Sigmoid colon (tissue), 7 donors: ENCODE results near the gene VTCN1. TPM values are rescaled to one million over a fixed set of nuclear protein-coding genes. Genes with fewer than 3 reads are reported as not detected.
"Not testable (repeated sequence)": the region's sequence is repeated elsewhere in the genome, so short reads cannot be mapped to it uniquely, and the experiment has no call there.

Experiments
- DNase-seq: peaks from one replicate; pipeline ENCODE4 v3.0.0-alpha.2; 2019
- H3K27ac ChIP-seq, 4 donors: fragments of 200-600 bp; sonication (generic); one replicate each; pipeline ENCODE4 v1.5.1; 2016 to 2019; ENCODE audit warnings: mild to moderate bottlenecking in 1 of 4
- H3K27me3 ChIP-seq, 3 donors: fragments of 200-600 bp; sonication (generic); one replicate each; pipeline ENCODE4 v1.5.1; 2019; ENCODE audit warnings: mild to moderate bottlenecking in 1 of 3
- H3K36me3 ChIP-seq, 4 donors: fragments of 200-600 bp; sonication (generic); one replicate each; pipeline ENCODE4 v1.5.1; 2016 to 2019
- H3K4me1 ChIP-seq, 4 donors: fragments of 200-600 bp; sonication (generic); one replicate each; pipeline ENCODE4 v1.5.1; 2017 to 2019
- H3K4me3 ChIP-seq, 4 donors: fragments of 200-600 bp; sonication (generic); one replicate each; pipeline ENCODE4 v1.5.1; 2017 to 2019; ENCODE audit warnings: mild to moderate bottlenecking in 2 of 4, moderate library complexity in 1 of 4
- H3K9me3 ChIP-seq, 4 donors: fragments of 200-600 bp in 3 of 4; sonication (generic) in 3 of 4; one replicate each; pipeline versions ENCODE4 v1.5.1 to v1.6.1; 2013 to 2019
- CTCF ChIP-seq, 4 experiments: fragments of 450-650 bp in 3 of 4; fragments of 200-600 bp in 1 of 4; IDR thresholded peaks; one replicate each; pipeline ENCODE4 v1.5.1; 2016 to 2019; ENCODE audit warnings: antibody characterized with exemption in 4 of 4, mild to moderate bottlenecking in 3 of 4, moderate library complexity in 2 of 4
- EP300 ChIP-seq, 4 donors: sonication (generic); formaldehyde crosslinking; IDR thresholded peaks; one replicate each; pipeline ENCODE4 v1.6.1; 2017; ENCODE audit warnings: antibody characterized with exemption in 4 of 4
- POLR2A ChIP-seq, 2 donors: fragments of 450-650 bp; IDR thresholded peaks; one replicate each; pipeline ENCODE4 v1.6.1; 2016; ENCODE audit warnings: antibody characterized with exemption in 2 of 2, mild to moderate bottlenecking in 2 of 2, moderate library complexity in 2 of 2
- POLR2AphosphoS5 ChIP-seq, 4 donors: sonication (generic); formaldehyde crosslinking; IDR thresholded peaks; one replicate each; pipeline ENCODE4 v1.6.1; 2017; ENCODE audit warnings: antibody characterized with exemption in 4 of 4
- WGBS, 2 donors: extraction: QIAGEN DNeasy Blood & Tissue Kit; methylation state at CpG; one replicate each; pipeline ENCODE4 v1.1.7; 2013; 5-methylcytosine and 5-hydroxymethylcytosine counted together
- intact Hi-C: fragments of 100-400 bp; cut with DNase I; formaldehyde crosslinking; loops from one replicate; pipeline ENCODE4 v1.15.1; 2023
- polyA plus RNA-seq, 3 donors: library from polyadenylated mRNA; stranded (reverse); fragments of 200-250 nt; gene quantifications; one replicate each; pipeline ENCODE4 v1.2.3, GENCODE V29; 2013
- total RNA-seq, 4 donors: library from RNA; depleted of rRNA; stranded (reverse); fragments of >200 nt; gene quantifications; one replicate each; pipeline ENCODE4 v1.1.0, GENCODE V29; 2016
- donor health status: healthy with polysubstance abuse.
- donor health status: Bipolar disorder and iron deficiency.
- donor health status: healthy.

VTCN1 gene
- total and polyA plus RNA-seq, 7 donors, result not detected

GRCh38 chr1:117123274-117123673, 87.5 kb downstream of the VTCN1 start:
- H3K27ac ChIP-seq, result no peak overlapping the region
- no peaks in the 10 kb centered on the region for H3K36me3 ChIP-seq
- intact Hi-C loops, result loop anchor here (5.0 to 10.0 kb wide), 4 partner anchors 162 to 804 kb away; partner anchors contain the start of genes GDAP2, TENT5C and WDR3
- H3K9me3 ChIP-seq, result no peaks in the 10 kb centered on the region
- TF ChIP-seq POLR2AphosphoS5 (IDR thresholded peaks at IDR 0.05), result no peak
- TF ChIP-seq EP300 (IDR thresholded peaks at IDR 0.05), result no peak
- TF ChIP-seq CTCF (IDR thresholded peaks at IDR 0.05), result no peak
- no peak for TF ChIP-seq POLR2A (IDR thresholded peaks at IDR 0.05)
- H3K4me1 ChIP-seq, result peaks cover 0 to 19% (median 13%) of the 10 kb centered on the region in 4 donors
- H3K27me3 ChIP-seq, result no peaks in the 10 kb centered on the region
- no peak for DNase-seq
- no peak overlapping the region for H3K4me3 ChIP-seq
- 92 to 94% methylated on average over 2 of the region's 2 CpGs for WGBS, 2 donors

GRCh38 chr1:117122330-117123025, 88.2 kb downstream of the VTCN1 start:
- DNase-seq, result no peak
- no peaks in the 10 kb centered on the region for H3K36me3 ChIP-seq
- TF ChIP-seq CTCF (IDR thresholded peaks at IDR 0.05), result peak in 1 of 4 experiments; percentile 20
- no peak for TF ChIP-seq POLR2A (IDR thresholded peaks at IDR 0.05)
- peaks cover 0 to 19% (median 13%) of the 10 kb centered on the region in 4 donors for H3K4me1 ChIP-seq
- WGBS, 2 donors, result 33 to 41% methylated on average over 32 of the region's 32 CpGs
- H3K27ac ChIP-seq, result peak overlapping the region; percentile 86 to 89 (median 88)
- H3K9me3 ChIP-seq, result no peaks in the 10 kb centered on the region
- intact Hi-C loops, result loop anchor here (5.0 to 10.0 kb wide), 4 partner anchors 162 to 805 kb away; partner anchors contain the start of genes GDAP2, TENT5C and WDR3
- peak overlapping the region; percentile 62 to 82 (median 72) for H3K4me3 ChIP-seq
- no peaks in the 10 kb centered on the region for H3K27me3 ChIP-seq

- peaks cover 0 to 19% (median 13%) of the 10 kb centered on the region in 4 donors for H3K4me1 ChIP-seq
- H3K27me3 ChIP-seq, result no peaks in the 10 kb centered on the region
- TF ChIP-seq CTCF (IDR thresholded peaks at IDR 0.05), result peak; percentile 58 to 68 (median 66)
- peak; percentile 35 to 58 (median 52) for TF ChIP-seq POLR2AphosphoS5 (IDR thresholded peaks at IDR 0.05)
- peak in 1 of 4 donors; percentile 12 for TF ChIP-seq EP300 (IDR thresholded peaks at IDR 0.05)
- peak in 1 of 2 donors; percentile 32 for TF ChIP-seq POLR2A (IDR thresholded peaks at IDR 0.05)
- peak within 1 kb of the TSS; percentile 62 to 82 (median 72) for H3K4me3 ChIP-seq
- peak; percentile 98 for DNase-seq
- 0 to 1% methylated on average over 71 of the region's 71 CpGs for whole genome bisulfite sequencing, 2 donors
- intact Hi-C loops, result loop anchor here (2.0 to 10.0 kb wide), 6 partner anchors 61 to 806 kb away; partner anchors contain the start of genes GDAP2, MAN1A2, TENT5C and TTF2
- H3K36me3 ChIP-seq, result no peaks in the 10 kb centered on the region
- H3K9me3 ChIP-seq, result no peaks in the 10 kb centered on the region
- peak within 1 kb of the TSS; percentile 86 to 89 (median 88) for H3K27ac ChIP-seq
Measured at GRCh38 chr1:117121589-117122329, 89.0 kb downstream of the VTCN1 start, which contains the start of gene TRIM45. TSS of gene TRIM45 (minus strand) at chr1:117121749. CDS start at chr1:117121201, 548 bp downstream.

- DNase-seq, result no peak
Measured at GRCh38 chr1:117120774-117121588, 89.7 kb downstream of the VTCN1 start.

GRCh38 chr1:117119144-117119543, 91.6 kb downstream of the VTCN1 start:
- H3K4me1 ChIP-seq, result peaks cover 0 to 19% (median 13%) of the 10 kb centered on the region in 4 donors
- H3K36me3 ChIP-seq, result peaks cover 0 to 18% (median 7%) of the 10 kb centered on the region in 4 donors
- intact Hi-C loops, H3K27me3 ChIP-seq, H3K9me3 ChIP-seq, H3K27ac ChIP-seq, DNase-seq, H3K4me3 ChIP-seq: not testable (repeated sequence)
- WGBS, 2 donors, result 96 to 97% methylated on average over 10 of the region's 10 CpGs

More at GRCh38 chr1:117120774-117121588, 89.7 kb downstream of the VTCN1 start:
- 9 to 19% methylated on average over 29 of the region's 29 CpGs for WGBS, 2 donors
- no peak for TF ChIP-seq CTCF (IDR thresholded peaks at IDR 0.05)
- no peak for TF ChIP-seq EP300 (IDR thresholded peaks at IDR 0.05)
- TF ChIP-seq POLR2A (IDR thresholded peaks at IDR 0.05), result no peak
- no peak for TF ChIP-seq POLR2AphosphoS5 (IDR thresholded peaks at IDR 0.05)
- H3K4me1 ChIP-seq, result peaks cover 0 to 19% (median 13%) of the 10 kb centered on the region in 4 donors
- intact Hi-C loops, result loop anchor here (2.0 to 10.0 kb wide), 6 partner anchors 60 to 806 kb away; partner anchors contain the start of genes GDAP2, MAN1A2, TENT5C and TTF2
- H3K4me3 ChIP-seq, result peak overlapping the region; percentile 62 to 82 (median 72)
- H3K36me3 ChIP-seq, result peaks cover 0 to 5% (median 0%) of the 10 kb centered on the region in 4 donors
- peak overlapping the region; percentile 86 to 89 (median 88) for H3K27ac ChIP-seq
- H3K9me3 ChIP-seq, result no peaks in the 10 kb centered on the region
- H3K27me3 ChIP-seq, result no peaks in the 10 kb centered on the region
